GM18507 (cell line): Measurements from ENCODE around the gene EPB41L2.
"Not testable (repeated sequence)": the region's sequence is repeated elsewhere in the genome, so short reads cannot be mapped to it uniquely, and the experiment has no call there.

Experiments used
- DNase-seq: peaks from one replicate; pipeline ENCODE4 v3.0.0; 2011; ENCODE audit warnings: low read depth; ENCODE audit not compliant: insufficient read length; ENCODE audit errors: extremely low spot score
- FAIRE-seq: peaks from 2 replicates; lab custom pipeline; 2011; peaks lifted over from hg19 to GRCh38; lab: Jason Lieb, UNC

The EPB41L2 gene

DNA sequence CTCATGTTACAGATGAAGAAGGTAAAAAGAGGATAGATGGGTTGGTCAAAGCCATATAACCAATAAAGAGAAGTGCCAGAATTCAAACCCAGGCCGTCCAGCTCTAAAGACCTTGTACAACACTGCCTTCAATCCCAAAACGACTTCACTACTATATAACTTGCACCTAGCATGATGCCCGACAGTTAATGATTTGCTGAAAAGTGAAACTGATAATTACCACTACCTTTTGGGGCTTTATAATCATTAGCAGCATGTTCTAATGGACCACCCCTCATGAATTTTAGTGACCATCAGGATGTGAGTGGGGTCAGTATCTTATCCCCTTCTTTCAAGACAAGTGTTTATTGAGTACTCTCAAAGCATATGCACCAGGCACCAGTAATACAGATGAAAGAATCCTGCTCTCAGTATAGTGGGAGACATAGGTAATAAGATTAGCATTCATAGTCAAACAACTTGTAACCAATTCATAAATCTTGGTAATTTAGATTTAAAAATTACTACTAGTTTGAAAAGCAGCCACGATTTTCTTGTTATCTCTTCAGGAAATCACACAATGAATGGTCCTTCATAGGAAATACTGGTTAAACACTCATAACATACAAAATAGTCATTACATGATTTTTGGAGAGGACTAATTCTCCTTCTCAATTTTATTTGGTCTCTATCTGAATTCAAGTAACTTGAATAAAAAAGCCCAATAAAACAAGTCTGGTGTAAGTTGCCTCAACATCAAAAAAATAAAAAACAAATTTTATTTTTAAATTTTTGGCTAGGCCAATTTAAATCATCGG, 98.0 kb downstream of the EPB41L2 start:
- FAIRE-seq (peak; percentile 70), DNase-seq (no peak)

DNA sequence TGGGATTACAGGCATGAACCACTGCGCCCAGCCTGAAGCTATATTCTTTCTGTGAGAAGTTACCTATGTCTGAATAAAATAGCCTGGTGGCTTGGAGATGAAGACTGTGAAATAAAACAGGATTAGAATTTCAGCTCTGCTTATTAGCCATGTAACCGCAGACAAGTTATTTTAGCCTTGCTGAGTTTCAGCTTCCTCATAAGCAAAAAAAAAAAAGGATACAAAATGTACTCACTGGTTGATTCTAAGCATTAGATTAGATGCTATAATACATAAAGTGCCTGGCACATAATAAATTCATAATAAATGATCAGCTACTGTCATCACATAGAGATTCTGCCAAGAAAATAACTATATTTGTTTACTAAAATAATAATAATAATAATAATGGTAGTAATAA, 98.8 kb downstream of the EPB41L2 start:
- DNase-seq (no peak), FAIRE-seq (no peak)

DNA sequence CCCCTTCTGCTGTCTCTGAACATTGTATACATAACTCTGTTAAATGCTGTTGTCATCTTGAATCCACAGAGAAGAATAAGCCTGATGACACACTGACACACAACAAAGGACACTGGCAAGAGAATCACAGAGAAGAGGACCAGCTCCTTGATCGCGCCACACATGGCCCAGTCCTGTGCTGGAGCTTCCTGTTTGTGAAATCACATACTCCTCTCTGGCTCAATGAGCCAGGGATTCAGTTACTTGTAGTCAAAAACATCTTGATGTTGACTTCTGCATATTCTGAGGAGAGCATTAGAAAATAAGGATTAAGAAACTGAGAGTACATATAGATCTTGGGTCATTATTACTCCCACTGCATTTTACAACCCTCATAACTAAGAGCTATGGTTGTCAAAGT, 100.1 kb downstream of the EPB41L2 start:
- peak; percentile 18 for FAIRE-seq

DNA sequence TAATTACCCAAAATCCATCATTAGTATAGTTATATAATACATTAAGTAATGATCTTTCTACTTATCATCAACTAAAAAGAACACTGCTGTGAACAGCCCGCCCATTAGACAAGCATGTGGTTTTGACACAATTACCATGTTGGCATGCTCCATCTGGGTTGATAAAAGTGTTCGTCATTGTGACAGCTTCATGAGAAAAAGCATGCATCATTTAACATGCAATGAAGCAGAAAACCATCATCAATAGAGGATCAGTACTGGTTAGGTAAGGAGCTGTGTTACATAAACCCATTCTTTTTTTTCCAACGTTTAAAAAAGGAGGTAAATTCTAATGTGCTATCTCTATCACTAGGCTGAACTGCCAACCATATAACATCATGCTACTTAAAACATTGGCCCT, 101.9 kb downstream of the EPB41L2 start:
- FAIRE-seq: peak; percentile 77

More for the DNA sequence above, 100.1 kb downstream of the EPB41L2 start:
- DNase-seq: no peak

DNA sequence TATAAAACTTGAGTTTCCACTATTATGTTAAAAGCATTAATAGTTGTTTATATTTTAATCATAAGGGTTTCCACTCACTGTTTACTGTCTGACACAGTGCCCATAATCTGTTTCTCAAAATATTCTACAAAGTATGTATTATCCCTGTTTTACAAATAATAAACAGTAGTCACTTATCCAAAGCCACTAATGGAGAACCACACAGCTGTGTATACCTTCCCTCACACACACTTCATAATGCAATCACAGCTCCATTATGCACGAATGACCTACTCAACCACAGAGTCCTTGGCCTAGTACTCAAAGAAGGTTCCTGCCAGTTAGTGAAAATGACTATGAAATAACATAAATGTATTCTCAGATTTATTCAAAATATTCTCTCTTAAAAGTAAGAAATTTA, 103.1 kb downstream of the EPB41L2 start:
- FAIRE-seq (no peak), DNase-seq (no peak)

More for the DNA sequence above, 101.9 kb downstream of the EPB41L2 start:
- no peak for DNase-seq

DNA sequence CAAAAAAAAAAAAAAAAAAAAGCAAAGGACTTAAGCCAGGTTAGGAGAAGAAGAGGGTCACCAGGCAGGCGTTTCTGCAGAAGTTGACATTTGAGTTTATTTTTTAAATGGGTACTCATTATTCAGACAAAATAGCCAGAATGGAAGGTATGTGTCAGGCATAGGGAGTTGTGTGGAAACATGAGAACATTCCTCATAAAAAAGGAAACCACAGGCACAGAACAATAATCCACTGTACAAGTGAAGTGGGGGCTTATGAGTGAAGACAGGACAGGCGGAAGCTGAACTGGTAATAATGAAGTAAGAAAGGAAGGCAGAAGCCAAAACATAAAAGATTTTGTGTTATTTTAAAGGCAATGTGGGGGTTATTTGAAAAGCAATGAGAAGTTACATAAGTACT, 104.6 kb downstream of the EPB41L2 start:
- no peak for FAIRE-seq

DNA sequence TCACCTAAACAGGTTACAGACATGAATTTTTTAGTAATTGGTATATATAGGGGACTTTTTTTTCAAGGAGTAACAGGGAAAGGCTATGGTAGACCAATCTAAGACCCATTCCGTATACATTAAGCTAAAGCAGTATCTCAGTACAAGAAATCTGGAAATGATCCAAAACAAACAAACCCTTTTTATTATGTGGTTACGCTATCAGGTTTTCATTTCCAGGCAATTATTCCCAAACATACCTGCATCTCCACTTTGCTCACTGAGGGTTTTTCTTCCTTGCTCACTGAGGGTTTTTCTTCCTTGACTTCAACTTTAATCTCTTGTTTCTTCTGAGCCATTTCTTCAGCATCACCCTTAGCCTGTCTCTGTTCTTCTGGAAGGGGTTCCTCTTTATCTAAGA, 107.3 kb downstream of the EPB41L2 start:
- FAIRE-seq: no peak
- DNase-seq: no peak

More for the DNA sequence above, 104.6 kb downstream of the EPB41L2 start:
- DNase-seq: no peak

DNA sequence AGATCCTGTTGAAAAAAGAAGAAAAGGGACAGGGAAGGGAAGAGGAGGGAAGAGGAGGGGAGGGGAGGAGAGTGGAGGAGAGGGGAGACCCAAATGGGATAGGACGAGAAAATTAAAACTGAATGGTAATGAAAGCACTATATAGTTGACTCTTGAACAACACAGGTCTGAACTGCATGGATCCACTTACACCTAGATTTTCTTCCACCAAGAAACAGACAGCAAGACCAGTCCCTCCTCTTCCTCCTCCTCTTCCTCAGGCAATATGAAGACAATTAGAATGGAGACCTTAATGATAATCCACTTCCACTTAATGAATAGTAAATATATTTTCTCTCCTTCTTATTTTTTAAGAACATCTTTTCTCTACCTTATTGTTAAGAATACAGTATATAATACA, 113.5 kb downstream of the EPB41L2 start:
- DNase-seq (no peak), FAIRE-seq (no peak)

DNA sequence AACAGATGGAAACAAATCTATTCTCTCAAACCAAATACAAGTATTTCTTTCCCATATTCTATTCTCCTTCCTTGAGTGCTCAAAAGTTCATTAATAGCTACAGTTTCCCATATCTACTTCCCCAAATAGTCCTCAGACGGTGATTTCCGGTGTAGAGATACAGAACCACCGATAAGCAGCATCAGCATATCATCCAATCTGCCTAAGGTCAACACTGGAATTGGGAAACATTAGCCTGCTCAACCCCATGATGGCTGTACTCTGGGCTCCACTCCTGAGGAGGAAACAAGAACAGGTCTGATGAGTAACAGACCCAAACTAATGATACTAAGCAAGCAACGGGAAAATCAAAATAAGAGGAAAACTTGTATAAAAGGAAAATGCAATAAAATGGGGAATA, 115.6 kb downstream of the EPB41L2 start:
- FAIRE-seq: no peak
- DNase-seq: no peak

DNA sequence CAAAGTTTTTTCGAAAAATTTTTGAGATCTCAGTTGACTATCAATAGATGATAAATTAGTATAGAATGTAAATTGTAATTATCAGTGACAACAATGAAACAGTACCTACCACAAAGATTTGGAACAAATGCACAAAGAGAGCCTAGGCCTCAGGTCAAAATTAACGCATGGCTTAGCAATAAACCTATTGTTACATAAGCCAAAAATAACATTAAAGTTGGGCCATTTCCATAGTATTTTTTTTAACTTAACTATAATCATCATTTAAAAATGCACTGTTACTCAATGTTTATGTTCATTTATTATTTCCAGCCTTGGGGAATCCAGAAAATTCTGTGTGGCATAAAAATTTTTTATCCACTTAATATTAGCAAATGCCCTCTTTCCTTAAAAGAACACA, 117.0 kb downstream of the EPB41L2 start:
- FAIRE-seq: no peak
- no peak for DNase-seq

DNA sequence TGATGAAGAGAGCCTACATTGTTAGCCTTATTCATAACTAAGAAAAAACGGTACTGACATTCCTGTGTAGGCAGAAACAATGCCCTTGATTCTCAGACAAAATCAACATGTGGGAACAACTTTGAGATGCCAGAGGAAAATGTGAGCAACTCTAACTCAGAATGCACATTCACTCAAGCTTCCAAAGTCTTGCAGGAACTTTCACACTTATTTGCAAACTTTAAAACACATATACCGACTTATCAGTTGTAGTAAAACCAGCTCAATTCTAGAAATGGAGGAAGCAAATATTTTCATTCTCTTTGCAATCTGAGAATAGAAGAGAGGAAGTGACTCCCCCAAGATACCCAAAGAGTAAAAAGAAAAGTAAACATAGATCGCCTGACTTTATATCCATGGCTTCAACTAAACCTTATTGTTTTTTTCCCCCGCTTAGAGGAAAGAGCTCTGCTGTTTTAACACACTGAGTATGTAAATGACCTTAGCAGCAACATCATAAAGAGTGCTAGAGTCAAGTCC, 117.6 kb downstream of the EPB41L2 start:
- DNase-seq (no peak), FAIRE-seq (peak; percentile 18)

DNA sequence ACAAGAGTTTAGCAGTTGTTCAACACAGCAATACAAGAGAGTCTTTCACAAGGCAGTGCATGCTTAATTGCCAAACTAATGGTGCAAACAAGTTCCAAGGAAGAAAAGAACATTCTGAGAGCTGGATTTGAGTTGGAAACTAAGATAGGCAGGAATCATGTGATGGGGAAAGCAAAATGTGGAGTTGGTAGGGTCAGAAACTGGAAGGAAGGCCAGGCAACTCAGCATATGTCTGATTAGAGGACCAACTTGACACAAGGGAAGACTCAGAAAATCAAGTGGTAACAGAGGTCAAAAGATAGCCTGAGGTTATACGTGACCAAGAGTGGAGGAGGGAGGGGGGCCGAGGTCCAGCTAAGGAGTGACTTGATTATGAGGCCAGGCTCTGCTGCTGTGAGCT, 118.6 kb downstream of the EPB41L2 start:
- no peak for FAIRE-seq

DNA sequence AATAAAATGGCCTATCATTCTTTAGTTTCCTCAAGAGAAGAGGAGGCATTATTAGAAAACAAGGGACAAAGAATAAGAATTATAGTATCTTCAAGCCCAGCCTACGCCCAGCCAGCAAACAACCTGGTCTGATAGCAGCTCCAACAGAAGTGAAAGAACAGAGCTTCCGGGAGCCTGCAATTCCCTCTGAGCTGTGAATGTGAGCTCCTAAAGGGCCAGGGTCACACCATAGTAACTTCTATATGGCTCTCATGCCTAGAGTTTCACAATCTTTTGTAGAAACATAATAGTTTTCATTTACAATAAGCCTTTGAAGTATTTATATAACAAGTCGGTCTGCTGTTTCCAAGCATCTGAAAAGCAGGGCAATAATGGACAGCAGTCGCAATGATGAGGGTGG, 119.3 kb downstream of the EPB41L2 start:
- FAIRE-seq: no peak

More for the DNA sequence above, 118.6 kb downstream of the EPB41L2 start:
- no peak for DNase-seq

DNA sequence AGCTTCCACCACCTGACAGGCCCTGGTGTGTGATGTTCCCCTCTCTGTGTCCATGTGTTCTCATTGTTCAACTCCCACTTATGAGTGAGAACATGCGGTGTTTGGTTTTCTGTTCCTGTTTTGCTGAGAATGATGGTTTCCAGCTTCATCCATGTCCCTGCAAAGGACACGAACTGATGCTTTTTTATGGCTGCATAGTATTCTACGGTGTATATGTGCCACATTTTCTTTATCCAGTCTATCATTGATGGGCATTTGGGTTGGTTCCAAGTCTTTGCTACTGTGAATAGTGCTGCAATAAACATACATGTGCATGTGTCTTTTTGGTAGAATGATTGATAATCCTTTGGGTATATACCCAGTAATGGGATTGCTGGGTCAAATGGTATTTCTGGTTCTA, 120.3 kb downstream of the EPB41L2 start:
- not testable (repeated sequence) for DNase-seq, FAIRE-seq

More for the DNA sequence above, 119.3 kb downstream of the EPB41L2 start:
- DNase-seq: no peak

DNA sequence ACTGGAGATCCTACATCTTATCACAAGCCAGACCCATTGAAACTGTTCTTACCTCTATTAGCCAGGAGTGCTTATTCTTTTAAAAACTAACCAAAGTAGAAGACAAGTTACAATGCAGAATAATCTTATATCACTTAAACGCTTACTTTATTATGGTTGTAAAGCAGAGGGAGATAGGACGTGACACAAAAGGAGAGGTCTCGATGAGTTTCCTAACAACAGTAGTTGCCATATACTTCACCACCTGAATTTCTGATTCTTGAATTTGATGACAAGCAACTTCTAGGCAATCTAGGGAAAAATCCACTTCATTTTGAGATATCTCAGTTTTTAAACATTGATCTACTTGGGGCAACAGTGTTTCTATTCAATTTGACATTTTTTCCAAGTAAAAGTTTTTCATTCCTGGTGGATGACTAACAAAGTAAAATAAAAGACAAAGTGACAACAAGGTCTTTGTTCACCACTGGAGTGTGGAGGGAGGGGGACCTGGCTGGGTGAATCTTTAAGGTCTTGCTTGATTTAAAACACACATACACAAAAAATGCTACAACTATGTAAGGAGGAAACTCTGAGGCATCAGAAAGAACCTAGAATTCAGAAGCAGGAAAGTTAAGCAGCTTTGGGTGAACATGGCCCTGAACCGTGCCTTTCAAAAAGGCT, 125.0 kb downstream of the EPB41L2 start:
- DNase-seq: no peak
- peak; percentile 42 for FAIRE-seq

DNA sequence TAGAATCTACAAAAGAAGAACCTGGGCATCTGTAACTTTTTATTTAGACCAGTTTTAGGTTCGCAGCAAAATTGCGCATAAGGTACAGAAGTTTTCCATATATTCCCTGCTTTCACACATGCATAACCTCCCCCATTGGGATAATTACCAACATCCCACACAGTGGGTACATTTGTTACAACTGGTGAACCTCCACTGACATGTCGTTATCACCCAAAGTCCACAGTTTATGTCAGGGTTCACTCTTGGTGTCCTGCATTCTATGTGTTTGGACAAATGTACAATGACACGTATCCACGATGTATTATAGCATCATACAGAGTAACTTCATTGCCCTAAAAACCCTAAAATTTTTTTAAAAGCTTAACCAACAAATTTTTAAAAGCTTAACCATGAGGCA, 126.1 kb downstream of the EPB41L2 start:
- no peak for DNase-seq
- no peak for FAIRE-seq

DNA sequence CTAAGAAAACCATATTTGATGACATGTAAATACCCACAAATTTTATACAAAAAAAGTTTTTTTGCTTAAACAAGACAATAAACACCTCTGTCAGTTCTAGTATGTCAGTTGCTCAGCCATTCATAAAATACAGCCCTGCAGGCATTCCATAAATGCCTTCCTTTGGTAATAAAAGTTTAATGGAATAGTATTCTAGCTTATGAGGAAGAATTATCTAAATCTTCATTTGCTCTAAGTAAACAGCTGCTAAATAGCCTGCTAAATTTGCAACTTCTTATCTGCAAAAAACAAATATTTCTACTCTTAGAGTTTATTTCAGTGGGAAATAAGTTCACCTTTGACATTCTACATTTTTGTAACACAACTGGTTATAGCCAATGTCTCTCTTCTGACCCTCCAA, 127.1 kb downstream of the EPB41L2 start:
- no peak for DNase-seq
- FAIRE-seq: no peak

DNA sequence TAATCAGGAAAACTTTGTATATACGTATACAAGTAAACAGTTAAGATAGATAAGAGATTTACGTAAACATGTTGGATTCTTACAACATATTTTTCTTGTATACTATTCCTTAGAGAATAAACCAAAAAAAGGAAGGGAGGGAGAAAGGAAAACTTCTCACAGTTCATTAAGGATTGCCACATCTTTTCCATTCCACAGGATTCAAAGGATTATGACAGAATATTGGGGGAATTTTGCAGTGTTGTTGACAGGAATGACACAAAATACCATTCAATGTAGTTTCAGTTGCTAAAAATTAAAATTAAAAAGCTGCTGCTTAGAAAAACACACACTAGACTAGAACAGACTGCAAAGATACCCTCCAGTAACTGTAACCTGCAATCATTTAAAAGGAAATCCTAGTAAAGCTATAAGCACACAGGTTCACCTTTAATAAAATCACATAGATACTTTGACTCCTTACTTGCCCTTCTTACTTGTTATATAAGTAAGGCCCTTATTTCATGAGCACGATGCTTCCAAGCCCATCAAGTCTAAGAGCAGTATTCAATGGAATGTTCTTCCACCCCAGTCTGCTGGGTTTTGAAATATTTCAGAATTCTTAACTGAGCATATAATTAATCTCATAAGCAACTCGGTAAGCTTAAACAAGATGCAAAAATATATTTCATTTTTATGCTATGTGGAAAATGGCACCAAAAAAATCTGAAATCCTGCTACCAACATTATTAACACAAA, 128.0 kb downstream of the EPB41L2 start:
- DNase-seq (no peak), FAIRE-seq (no peak)

DNA sequence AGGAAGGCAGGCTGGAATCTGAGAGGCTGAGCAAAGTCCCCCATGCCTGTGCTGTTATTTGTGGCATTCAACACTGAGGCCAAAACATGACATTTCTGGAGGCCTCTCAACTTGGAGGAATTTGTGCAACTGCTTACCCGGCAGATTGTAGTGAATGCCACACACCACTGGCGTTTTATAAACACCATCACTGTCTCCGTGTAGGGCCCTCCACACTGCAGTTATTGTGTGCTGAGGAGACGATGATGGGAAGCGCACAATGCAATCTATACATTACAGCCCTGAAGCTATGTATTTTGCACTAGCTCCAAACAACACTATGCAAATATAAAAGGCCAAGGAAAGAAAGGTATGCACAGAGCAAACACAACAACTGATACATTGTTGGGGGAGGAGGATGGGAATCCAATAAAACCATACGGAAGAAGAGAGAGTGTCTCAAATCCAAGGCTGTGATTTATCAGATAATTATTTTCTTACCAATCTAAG, 129.3 kb downstream of the EPB41L2 start:
- DNase-seq: no peak
- FAIRE-seq: no peak

DNA sequence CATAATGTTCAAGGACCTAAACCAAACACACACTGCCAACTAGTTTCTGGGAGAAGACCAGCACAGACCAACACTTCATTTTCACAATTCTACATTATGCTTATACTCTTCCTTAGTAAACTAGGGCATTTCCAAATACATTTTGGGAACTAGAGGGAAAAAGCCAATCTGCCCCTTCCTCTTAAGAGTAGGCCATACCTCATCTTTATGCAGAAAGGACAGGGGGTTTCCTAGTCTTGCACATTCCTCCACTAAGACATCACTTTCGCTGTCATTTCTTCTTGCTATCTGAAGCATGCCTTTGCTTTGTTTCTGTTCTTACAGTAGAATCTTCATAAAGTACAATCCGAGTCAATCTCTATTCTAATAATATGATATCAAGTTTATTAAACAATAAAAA, 130.1 kb downstream of the EPB41L2 start:
- DNase-seq (no peak), FAIRE-seq (no peak)
